Measurements from ENCODE around the gene HUNK.
"Not testable (repeated sequence)": the region's sequence is repeated elsewhere in the genome, so short reads cannot be mapped to it uniquely, and the experiment has no call there.

The HUNK gene

GRCh38 chr21:31870472-31871193 is 2.2 kb upstream of the HUNK start:
- DNase-seq (ENCODE audit: low read depth in 2 of 2, low spot score in 1 of 2): no peak

- DNase-seq (ENCODE audit: low read depth in 2 of 2, low spot score in 1 of 2): not testable (repeated sequence)
Measured at GRCh38 chr21:31871371-31871770, 1.4 kb upstream of the HUNK start.

- DNase-seq (ENCODE audit: low read depth in 2 of 2, low spot score in 1 of 2): no peak
Measured at GRCh38 chr21:31872072-31872451, 758 bp upstream of the HUNK start.

- DNase-seq (ENCODE audit: low read depth in 2 of 2, low spot score in 1 of 2): no peak
Measured at GRCh38 chr21:31873275-31873695, 465 bp downstream of the HUNK start.

- peak in 1 of 2 donors; percentile 6 for DNase-seq (ENCODE audit: low read depth in 2 of 2, low spot score in 1 of 2)
Measured at GRCh38 chr21:31873696-31874599, 1.1 kb downstream of the HUNK start.

GRCh38 chr21:31874812-31875212 is 2.0 kb downstream of the HUNK start:
- DNase-seq (ENCODE audit: low read depth in 2 of 2, low spot score in 1 of 2): no peak

- DNase-seq (ENCODE audit: low read depth in 2 of 2, low spot score in 1 of 2): no peak
Measured at GRCh38 chr21:31875496-31876015, 2.7 kb downstream of the HUNK start.

GRCh38 chr21:31877463-31877957 is 4.7 kb downstream of the HUNK start:
- no peak for DNase-seq (ENCODE audit: low read depth in 2 of 2, low spot score in 1 of 2)

GRCh38 chr21:31878831-31879230 is 6.0 kb downstream of the HUNK start:
- no peak for DNase-seq (ENCODE audit: low read depth in 2 of 2, low spot score in 1 of 2)

GRCh38 chr21:31879241-31879650 is 6.4 kb downstream of the HUNK start:
- DNase-seq (ENCODE audit: low read depth in 2 of 2, low spot score in 1 of 2): no peak

- no peak for DNase-seq (ENCODE audit: low read depth in 2 of 2, low spot score in 1 of 2)
Measured at GRCh38 chr21:31879911-31880310, 7.1 kb downstream of the HUNK start.

- no peak for DNase-seq (ENCODE audit: low read depth in 2 of 2, low spot score in 1 of 2)
Measured at GRCh38 chr21:31880816-31881215, 8.0 kb downstream of the HUNK start.

- no peak for DNase-seq (ENCODE audit: low read depth in 2 of 2, low spot score in 1 of 2)
Measured at GRCh38 chr21:31882711-31883110, 9.9 kb downstream of the HUNK start.

- no peak for DNase-seq (ENCODE audit: low read depth in 2 of 2, low spot score in 1 of 2)
Measured at GRCh38 chr21:31885146-31885545, 12.3 kb downstream of the HUNK start.

- no peak for DNase-seq (ENCODE audit: low read depth in 2 of 2, low spot score in 1 of 2)
Measured at GRCh38 chr21:31886915-31887314, 14.1 kb downstream of the HUNK start.

GRCh38 chr21:31887391-31887841 is 14.6 kb downstream of the HUNK start:
- DNase-seq (ENCODE audit: low read depth in 2 of 2, low spot score in 1 of 2): no peak

- no peak for DNase-seq (ENCODE audit: low read depth in 2 of 2, low spot score in 1 of 2)
Measured at GRCh38 chr21:31888936-31889371, 16.1 kb downstream of the HUNK start.

- no peak for DNase-seq (ENCODE audit: low read depth in 2 of 2, low spot score in 1 of 2)
Measured at GRCh38 chr21:31889460-31889859, 16.6 kb downstream of the HUNK start.

- DNase-seq (ENCODE audit: low read depth in 2 of 2, low spot score in 1 of 2): no peak
Measured at GRCh38 chr21:31892686-31893085, 19.9 kb downstream of the HUNK start.

GRCh38 chr21:31893851-31894415 is 21.1 kb downstream of the HUNK start:
- no peak for DNase-seq (ENCODE audit: low read depth in 2 of 2, low spot score in 1 of 2)

GRCh38 chr21:31894457-31894856 is 21.6 kb downstream of the HUNK start:
- DNase-seq (ENCODE audit: low read depth in 2 of 2, low spot score in 1 of 2): no peak

All from stimulated activated CD8-positive, alpha-beta memory T cell treated with anti-CD3 and anti-CD28 coated beads, Interleukin-4, amount 100 ng/mL, for 4 hours (primary cell).